ENCODE results near the gene FSTL4. TPM values are rescaled to one million over a fixed set of nuclear protein-coding genes. Genes with fewer than 3 reads are reported as not detected.
"Not testable (repeated sequence)": the region's sequence is repeated elsewhere in the genome, so short reads cannot be mapped to it uniquely, and the experiment has no call there.

The FSTL4 gene
- total RNA-seq, 2 experiments from 2014 or later: 0.36 TPM; not detected in 1

DNA sequence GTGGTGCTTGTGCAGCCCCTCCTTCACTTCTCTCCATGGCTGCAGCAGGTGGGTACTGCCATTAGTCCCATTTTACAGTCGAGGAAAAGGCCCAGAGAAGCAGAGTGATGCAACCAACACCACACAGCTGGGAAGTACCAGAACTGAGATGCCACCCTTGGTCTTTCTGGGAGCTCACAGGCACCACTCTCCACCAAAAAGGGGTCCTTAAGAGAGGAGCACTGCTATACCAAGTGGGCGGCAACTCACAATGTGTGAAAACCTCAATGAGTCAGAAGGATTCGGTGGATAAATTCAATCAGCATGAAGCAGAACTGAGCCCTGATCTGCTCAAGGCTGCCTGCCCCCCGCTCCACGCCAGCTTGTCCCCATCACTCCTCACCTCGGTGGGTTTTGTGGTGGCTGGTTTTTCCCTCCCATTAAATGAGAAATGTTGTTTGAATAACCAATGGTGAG is 213.7 kb downstream of the FSTL4 start:
- intact Hi-C loops (cut with micrococcal nuclease): no loop called here
- Mint-ChIP-seq H3K9me3 (no peaks in the 10 kb centered on the region), H3K36me3 (no peaks in the 10 kb centered on the region), H3K4me3 (no peak overlapping the region), H3K27ac (no peak overlapping the region), H3K27me3 (no peaks in the 10 kb centered on the region), H3K4me1 (ENCODE audit: low read depth) (peaks cover 27% of the 10 kb centered on the region)
- DNase-seq: peak; percentile 67
- ChIA-PET POLR2A (no interaction called here), CTCF (interaction anchor here (1.2 to 2.5 kb wide), 2 partner anchors 19 to 25 kb away, joined by 3 to 10 read pairs; no protein-coding TSS in a partner anchor)

DNA sequence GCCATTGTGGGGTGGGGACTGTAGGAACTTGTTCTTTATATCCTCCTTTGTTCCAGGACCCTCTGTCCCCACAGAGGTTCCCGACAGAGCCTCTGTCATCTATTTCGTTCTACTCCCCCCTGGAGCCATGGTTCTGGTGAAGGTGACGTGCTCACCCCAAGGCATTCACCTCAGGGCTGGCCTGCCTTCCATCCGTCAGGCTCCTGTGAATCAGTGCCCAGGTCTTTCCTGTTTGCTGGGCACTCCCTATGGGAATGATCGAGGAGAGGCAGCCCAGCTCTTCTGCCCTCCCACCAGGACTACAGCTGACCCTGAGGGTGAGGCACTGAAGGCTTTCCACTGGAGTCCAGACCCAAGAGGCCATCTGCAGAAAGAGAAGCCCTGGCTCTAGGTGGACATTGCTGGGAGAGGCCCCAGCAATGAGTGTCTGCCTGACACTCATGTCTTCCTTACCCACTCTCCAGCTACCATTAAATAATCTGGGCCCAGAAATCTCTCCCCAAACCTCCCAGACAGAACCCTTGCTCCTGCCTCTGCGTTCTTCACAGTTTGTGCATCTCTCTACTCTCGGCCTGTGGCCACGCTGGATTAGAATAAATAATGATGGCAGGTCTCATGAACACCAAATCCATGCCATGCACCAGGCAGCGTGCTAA is 214.2 kb downstream of the FSTL4 start:
- H3K4me1 Mint-ChIP-seq (ENCODE audit: low read depth): peaks cover 27% of the 10 kb centered on the region
- no peak overlapping the region for H3K4me3 Mint-ChIP-seq
- no peaks in the 10 kb centered on the region for H3K36me3 Mint-ChIP-seq
- no peak for DNase-seq
- H3K9me3 Mint-ChIP-seq: no peaks in the 10 kb centered on the region
- H3K27me3 Mint-ChIP-seq: no peaks in the 10 kb centered on the region
- ChIA-PET POLR2A (no interaction called here), CTCF (interaction anchor here (1.2 to 2.5 kb wide), 2 partner anchors 20 to 26 kb away, joined by 3 to 10 read pairs; no protein-coding TSS in a partner anchor)
- no peak overlapping the region for H3K27ac Mint-ChIP-seq
- intact Hi-C loops (cut with micrococcal nuclease): no loop called here

DNA sequence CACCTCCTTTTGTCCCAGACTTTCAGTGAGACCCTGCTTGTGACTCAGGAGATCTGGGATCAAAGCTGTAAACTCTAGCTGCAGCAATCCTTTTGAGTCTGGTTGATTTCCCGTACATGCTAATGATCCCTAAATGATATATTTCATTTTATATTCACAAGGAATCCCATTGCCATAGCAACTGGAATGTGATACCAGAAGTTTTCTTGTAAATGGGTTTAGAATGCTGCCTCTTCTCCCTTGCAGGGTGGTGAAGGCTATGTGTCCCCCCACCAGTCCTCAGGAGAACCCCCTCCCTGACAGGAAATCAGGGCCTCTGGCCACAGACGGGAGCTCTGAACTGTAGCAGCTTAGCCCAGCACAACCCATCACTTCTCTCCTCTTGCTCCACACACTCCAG is 215.0 kb downstream of the FSTL4 start:
- H3K4me3 Mint-ChIP-seq: no peak overlapping the region
- H3K36me3 Mint-ChIP-seq: no peaks in the 10 kb centered on the region
- no peaks in the 10 kb centered on the region for H3K9me3 Mint-ChIP-seq
- no peak for DNase-seq
- POLR2A ChIA-PET: no interaction called here
- intact Hi-C loops (cut with micrococcal nuclease): no loop called here
- CTCF ChIA-PET: interaction anchor here (1.5 to 2.1 kb wide), 2 partner anchors 26 to 63 kb away, joined by 4 to 7 read pairs; no protein-coding TSS in a partner anchor
- H3K27me3 Mint-ChIP-seq: no peaks in the 10 kb centered on the region
- H3K4me1 Mint-ChIP-seq (ENCODE audit: low read depth): peaks cover 27% of the 10 kb centered on the region
- H3K27ac Mint-ChIP-seq: no peak overlapping the region

DNA sequence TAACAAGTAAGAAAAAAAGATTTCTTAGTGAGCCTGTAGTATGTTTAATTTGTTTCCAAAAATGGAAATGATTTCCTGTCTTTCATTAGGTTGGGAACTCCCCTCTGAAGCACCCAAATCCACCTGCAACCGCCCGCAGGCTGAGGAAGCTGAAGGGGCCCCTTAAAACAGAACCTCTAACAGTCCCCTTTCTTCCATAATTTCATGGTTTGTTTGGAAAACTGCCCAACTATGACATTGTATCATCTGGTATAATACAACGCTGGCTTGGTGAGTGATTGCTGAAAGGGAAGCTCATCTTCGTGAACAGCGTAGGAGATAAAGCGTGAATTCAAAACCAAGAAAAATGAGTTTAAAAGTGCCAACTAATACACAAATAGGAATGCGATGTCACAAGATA is 215.5 kb downstream of the FSTL4 start:
- H3K4me3 Mint-ChIP-seq: no peak overlapping the region
- intact Hi-C loops (cut with micrococcal nuclease): no loop called here
- no peaks in the 10 kb centered on the region for H3K36me3 Mint-ChIP-seq
- H3K4me1 Mint-ChIP-seq (ENCODE audit: low read depth): peaks cover 27% of the 10 kb centered on the region
- POLR2A ChIA-PET: no interaction called here
- peak; percentile 23 for DNase-seq
- H3K9me3 Mint-ChIP-seq: no peaks in the 10 kb centered on the region
- H3K27me3 Mint-ChIP-seq: no peaks in the 10 kb centered on the region
- H3K27ac Mint-ChIP-seq: no peak overlapping the region
- CTCF ChIA-PET: interaction anchor here (1.5 to 2.1 kb wide), 2 partner anchors 27 to 63 kb away, joined by 4 to 7 read pairs; no protein-coding TSS in a partner anchor

DNA sequence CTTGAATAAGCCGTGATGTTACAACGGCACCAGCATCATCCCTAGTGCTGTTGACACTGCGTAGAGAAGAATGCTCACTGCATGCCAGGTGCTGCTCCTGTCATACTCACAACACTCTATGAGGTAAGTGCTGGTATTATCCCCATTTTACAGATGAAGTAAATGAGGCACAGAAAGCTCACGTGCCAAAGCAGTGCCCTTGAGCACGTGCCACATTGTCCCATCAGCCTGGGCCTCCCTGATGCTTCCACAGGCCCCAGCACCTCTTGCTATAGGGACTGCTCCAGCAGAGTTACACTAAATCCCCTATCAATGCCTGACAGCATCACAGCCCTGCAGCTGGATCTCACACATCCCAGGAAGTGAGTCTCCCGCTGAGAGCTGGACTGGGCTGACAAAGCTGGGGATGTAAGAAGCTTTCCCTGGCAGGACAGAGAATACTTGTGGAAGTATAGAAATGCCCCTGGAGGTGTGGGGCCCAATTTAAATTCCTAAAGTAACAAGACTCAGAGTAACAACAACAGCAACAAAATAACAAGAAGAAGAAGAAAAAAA is 216.1 kb downstream of the FSTL4 start:
- intact Hi-C loops (cut with micrococcal nuclease): no loop called here
- DNase-seq: no peak
- H3K9me3 Mint-ChIP-seq: no peaks in the 10 kb centered on the region
- peaks cover 27% of the 10 kb centered on the region for H3K4me1 Mint-ChIP-seq (ENCODE audit: low read depth)
- no peak overlapping the region for H3K27ac Mint-ChIP-seq
- CTCF ChIA-PET: interaction anchor here (1.5 to 2.1 kb wide), 2 partner anchors 27 to 64 kb away, joined by 4 to 7 read pairs; no protein-coding TSS in a partner anchor
- peaks cover 1% of the 10 kb centered on the region for H3K27me3 Mint-ChIP-seq
- POLR2A ChIA-PET: no interaction called here
- no peak overlapping the region for H3K4me3 Mint-ChIP-seq
- no peaks in the 10 kb centered on the region for H3K36me3 Mint-ChIP-seq

DNA sequence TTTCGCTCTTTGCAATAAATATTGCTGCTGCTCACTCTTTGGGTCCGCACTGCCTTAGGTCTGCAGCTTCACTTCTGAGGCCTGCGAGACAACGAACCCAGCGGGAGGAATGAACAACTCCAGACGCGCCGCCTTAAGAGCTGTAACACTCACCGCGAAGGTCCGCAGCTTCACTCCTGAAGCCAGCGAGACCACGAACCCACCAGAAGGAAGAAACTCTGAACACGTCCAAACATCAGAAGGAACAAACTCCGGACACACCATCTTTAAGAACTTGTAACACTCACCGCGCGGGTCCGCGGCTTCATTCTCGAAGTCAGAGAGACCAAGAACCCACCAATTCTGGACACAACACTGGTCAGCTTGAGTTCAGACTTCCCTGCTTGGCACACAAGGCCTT is 217.1 kb downstream of the FSTL4 start:
- intact Hi-C loops (cut with micrococcal nuclease); H3K4me3 Mint-ChIP-seq; H3K9me3 Mint-ChIP-seq; H3K36me3 Mint-ChIP-seq; POLR2A ChIA-PET; H3K27me3 Mint-ChIP-seq; CTCF ChIA-PET; H3K27ac Mint-ChIP-seq; DNase-seq: not testable (repeated sequence)
- peaks cover 27% of the 10 kb centered on the region for H3K4me1 Mint-ChIP-seq (ENCODE audit: low read depth)

DNA sequence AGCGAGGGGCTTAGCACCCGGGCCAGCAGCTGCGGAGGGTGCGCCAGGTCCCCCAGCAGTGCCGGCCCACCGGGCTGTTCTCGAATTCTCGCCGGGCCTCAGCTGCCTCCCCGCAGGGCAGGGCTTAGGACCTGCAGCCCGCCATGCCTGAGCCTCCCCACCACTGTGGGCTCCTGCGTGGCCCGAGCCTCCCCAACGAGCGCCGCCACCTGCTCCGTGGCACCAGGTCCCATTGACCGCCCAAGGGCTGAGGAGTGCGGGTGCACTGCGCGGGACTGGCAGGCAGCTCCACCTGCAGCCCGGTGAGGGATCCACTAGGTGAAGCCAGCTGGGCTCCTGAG is 217.9 kb downstream of the FSTL4 start:
- H3K27me3 Mint-ChIP-seq; POLR2A ChIA-PET; H3K4me3 Mint-ChIP-seq; H3K36me3 Mint-ChIP-seq; H3K27ac Mint-ChIP-seq; H3K9me3 Mint-ChIP-seq; DNase-seq; CTCF ChIA-PET; intact Hi-C loops (cut with micrococcal nuclease): not testable (repeated sequence)
- H3K4me1 Mint-ChIP-seq (ENCODE audit: low read depth): peaks cover 25% of the 10 kb centered on the region

DNA sequence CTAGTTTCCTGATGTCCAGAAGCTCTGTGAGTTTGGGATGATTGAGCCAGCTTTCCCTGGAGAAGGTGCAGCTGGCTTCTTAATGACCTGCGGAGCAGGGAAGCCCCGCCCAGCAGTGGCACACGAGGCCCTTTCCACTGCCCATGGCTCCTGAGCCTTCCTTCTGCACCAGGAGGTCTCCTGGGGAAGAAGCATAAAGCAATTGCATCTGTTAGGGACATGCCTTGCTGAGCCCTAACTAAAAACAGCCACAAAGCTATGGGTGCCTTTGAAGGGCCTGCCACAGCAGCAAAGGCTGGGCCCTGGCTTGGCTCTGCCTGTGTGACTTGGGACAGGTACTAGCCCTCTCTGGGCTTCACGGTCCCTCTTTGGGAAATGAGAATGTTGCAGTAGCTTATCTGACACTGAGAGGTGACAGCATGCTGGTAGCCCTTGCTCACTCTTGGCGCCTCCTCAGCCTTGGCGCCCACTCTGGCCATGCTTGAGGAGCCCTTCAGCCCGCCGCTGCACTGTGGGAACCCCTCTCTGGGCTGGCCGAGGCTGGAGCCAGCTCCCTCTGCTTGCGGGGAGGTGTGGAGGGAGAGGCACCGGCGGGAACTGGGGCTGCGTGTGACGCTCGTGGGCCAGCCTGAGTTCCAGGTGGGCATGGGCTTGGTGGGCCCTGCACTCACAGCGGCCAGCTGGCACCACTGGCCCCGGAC is 218.4 kb downstream of the FSTL4 start:
- ChIA-PET CTCF (no interaction called here), POLR2A (no interaction called here)
- H3K4me3 Mint-ChIP-seq: no peak overlapping the region
- H3K27ac Mint-ChIP-seq: no peak overlapping the region
- no peaks in the 10 kb centered on the region for H3K9me3 Mint-ChIP-seq
- H3K4me1 Mint-ChIP-seq (ENCODE audit: low read depth): peaks cover 23% of the 10 kb centered on the region
- intact Hi-C loops (cut with micrococcal nuclease): no loop called here
- DNase-seq: no peak
- peaks cover 6% of the 10 kb centered on the region for H3K27me3 Mint-ChIP-seq
- no peaks in the 10 kb centered on the region for H3K36me3 Mint-ChIP-seq

DNA sequence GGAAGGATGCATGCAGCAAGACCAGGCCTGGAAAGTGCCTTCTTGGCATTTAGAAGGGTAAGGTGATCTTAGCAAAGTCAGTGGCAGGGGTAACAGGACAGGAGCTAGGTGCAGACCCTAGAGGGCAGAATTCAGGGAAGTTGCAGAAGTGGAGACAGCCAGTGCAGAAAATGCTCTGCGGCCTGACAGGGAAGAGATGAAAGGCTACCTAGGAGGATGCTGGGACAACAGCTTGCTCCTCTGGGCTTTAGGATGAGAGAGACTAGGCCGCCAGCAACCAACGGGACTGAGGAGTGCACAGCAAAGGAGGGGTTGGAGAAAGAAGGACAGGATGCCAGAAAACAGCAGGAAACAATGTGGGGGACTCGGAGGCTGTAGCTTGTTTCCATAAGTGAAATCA is 219.9 kb downstream of the FSTL4 start:
- H3K27ac Mint-ChIP-seq: no peak overlapping the region
- ChIA-PET POLR2A (no interaction called here), CTCF (no interaction called here)
- no peak overlapping the region for H3K4me3 Mint-ChIP-seq
- H3K27me3 Mint-ChIP-seq: peaks cover 8% of the 10 kb centered on the region
- H3K9me3 Mint-ChIP-seq: no peaks in the 10 kb centered on the region
- intact Hi-C loops (cut with micrococcal nuclease): no loop called here
- H3K36me3 Mint-ChIP-seq: no peaks in the 10 kb centered on the region
- peaks cover 8% of the 10 kb centered on the region for H3K4me1 Mint-ChIP-seq (ENCODE audit: low read depth)
- no peak for DNase-seq

DNA sequence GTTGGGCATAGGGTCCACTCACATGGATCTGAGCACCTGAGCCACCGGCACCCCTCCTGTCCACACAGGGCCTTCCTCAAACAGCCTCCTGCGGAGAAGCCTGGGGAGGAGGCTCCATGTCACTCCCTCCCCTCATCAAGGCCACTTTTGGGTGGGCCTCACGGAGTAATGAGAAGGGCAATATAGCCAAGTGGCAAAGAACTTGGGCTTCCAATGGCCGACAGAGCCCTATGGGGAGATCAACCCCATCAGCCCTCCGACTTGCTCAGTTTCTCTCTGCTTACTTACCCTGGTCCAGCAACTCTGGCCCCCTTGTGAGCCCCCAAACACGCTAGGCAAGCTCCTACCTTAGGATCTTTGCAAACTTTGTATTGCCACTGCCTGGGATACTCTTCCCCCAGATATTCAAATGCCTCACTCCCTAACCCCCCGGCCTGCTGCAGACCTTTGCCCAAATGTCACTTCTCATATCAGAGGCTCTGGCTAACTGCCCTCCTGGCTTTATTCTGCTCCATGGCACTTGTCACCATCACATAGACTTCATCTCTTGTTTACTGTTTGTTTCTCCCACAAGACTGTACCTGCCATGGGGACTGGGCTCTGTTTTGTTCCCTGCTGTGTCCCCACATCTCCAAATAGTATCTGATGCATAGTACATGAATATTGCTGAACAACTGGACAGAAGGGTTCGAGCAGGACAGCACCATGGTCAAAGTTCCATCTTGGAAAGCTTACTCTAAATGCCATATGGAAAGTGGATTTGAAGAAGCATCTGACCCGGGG is 220.8 kb downstream of the FSTL4 start:
- no peaks in the 10 kb centered on the region for H3K9me3 Mint-ChIP-seq
- no peak overlapping the region for H3K27ac Mint-ChIP-seq
- no peaks in the 10 kb centered on the region for H3K36me3 Mint-ChIP-seq
- CTCF ChIA-PET: no interaction called here
- POLR2A ChIA-PET: no interaction called here
- H3K4me3 Mint-ChIP-seq: no peak overlapping the region
- intact Hi-C loops (cut with micrococcal nuclease): no loop called here
- peaks cover 8% of the 10 kb centered on the region for H3K27me3 Mint-ChIP-seq
- DNase-seq: no peak
- H3K4me1 Mint-ChIP-seq (ENCODE audit: low read depth): peaks cover 5% of the 10 kb centered on the region

DNA sequence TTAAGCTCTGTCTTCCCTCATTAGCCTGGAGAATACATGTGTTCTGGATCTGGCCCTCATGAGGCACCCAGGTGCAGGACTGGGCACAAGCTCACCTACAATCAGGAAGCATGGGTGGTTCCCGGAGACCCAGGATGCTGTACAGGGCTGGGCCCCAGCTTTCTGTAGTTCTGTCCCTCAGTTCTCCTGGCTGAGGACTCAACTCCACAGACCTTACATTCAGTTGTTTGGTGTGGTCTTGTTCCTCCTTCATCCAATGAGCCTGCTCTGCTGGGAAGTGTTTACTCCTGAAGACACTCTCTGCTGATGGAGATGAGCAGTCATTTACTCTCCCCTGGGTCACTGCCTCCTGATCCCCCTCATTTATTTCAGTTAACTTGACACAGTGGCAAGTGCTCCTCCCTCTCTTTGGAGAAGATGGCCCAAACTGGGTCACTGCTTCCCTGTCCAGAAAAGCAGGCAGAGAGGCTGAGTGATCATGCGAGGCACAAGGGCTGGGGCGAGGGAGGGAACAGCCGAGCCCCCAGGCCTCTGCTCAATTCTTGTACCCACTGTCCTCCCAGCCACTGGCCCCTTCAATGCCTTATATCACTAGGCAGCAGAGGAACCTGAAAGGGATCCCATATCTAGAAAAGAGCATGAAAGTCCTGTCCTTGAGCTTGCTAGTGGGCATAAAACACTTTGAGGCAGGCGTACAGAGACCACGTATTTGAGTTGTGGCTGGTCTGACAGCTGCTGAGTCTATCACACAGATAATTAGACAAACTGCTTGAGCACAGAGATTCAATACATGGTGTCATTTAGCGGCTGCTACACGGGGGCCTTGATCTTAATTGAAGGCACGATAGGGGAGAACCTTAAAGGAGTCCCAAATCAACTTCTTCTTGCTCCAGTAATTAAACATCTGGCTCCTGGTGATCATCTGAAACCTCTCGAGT is 221.7 kb downstream of the FSTL4 start:
- Mint-ChIP-seq H3K4me3 (no peak overlapping the region), H3K27me3 (peaks cover 8% of the 10 kb centered on the region), H3K36me3 (no peaks in the 10 kb centered on the region), H3K4me1 (ENCODE audit: low read depth) (peaks cover 5% of the 10 kb centered on the region), H3K27ac (no peak overlapping the region), H3K9me3 (no peaks in the 10 kb centered on the region)
- DNase-seq: no peak
- ChIA-PET CTCF (no interaction called here), POLR2A (no interaction called here)
- intact Hi-C loops (cut with micrococcal nuclease): no loop called here

All from activated CD4-positive, alpha-beta memory T cell treated with anti-CD3 and anti-CD28 coated beads for 36 hours (primary cell).